HG03342 (cell line): ENCODE results near the gene ABLIM1.

Source experiments
- ATAC-seq: cut with Tn5 transposase; IDR thresholded peaks from one replicate; pipeline ENCODE4 v1.9.1; 2021; ENCODE audit warnings: mild to moderate bottlenecking, moderate library complexity; ENCODE audit not compliant: unreplicated experiment

Gene ABLIM1

DNA sequence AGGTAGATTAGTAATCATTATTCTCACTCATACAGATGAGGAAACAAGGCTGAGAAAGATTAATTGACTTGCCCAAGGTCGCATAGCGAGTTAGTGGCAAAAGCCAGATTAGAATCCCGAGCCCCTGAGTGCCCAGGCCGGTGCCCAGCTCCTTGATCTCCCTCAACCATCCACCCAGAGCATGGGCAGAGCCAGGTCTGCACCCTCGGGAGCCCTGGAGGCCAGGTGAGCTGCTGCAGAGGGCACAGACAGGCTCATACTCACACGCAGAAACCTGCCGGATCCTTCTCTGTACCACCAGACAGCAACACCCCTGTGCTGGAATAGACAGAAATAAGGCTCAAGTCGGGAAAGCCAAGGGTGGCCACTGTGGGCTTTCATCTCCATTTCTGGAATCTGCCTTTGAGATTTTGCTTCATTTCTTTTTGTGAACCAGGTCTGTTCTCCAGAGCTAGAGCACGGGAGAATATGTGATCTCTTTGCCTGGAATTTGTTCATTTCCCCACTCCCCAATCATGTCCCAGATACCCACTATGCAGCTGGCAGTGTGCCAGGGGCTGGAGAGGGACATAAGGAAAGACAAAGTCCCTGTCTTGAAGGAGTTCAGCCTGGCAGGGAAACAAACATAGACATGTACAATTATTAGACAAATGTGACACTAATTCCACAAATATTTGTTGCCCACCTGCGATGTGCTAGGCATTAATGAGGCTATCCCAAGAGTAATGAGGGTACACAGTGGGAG lies 259.3 kb downstream of the ABLIM1 start:
- no peak for ATAC-seq

DNA sequence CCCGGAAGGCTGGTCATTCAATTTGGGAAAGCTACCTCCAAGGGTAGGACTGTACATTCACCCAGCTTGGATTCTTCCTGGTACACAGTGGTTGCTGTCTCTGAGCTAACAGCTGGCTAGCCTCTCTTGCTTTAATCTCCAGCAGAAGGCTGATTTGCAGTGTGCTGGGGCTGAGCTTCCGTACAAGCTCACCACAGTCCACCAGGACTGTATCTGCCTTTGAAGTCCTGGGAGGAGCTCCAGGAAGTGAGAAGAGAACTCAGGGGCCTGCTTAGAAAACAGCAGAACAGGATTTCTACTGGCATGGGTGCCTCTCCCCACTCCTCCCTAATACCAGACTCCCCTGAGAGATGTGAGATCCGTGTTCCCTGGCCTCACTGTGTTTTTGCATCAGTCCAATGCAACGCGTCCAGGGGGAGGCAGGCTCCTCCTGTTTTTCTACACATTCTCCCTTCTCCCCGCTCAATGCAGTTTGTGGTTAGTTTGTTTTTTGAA lies 260.4 kb downstream of the ABLIM1 start:
- peak; percentile 49 for ATAC-seq

DNA sequence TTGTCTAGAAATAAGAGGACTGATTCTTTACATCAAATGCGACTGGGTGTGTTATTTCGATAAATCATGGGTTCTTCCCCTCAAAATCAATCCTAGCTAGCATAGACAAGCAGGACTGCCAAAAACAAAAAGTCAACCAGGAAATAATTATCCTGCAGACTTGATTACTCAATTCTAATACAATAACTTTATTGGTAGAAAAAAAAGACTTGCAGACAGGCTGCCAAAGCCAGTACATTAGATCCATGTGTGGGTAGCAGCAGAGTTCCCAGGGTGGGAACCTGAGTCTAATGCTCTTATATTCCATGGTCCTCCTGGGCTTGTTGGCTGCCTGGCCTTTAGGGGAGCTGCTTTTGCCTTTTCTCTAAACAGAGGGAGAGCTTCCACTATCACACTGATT lies 261.6 kb downstream of the ABLIM1 start:
- no peak for ATAC-seq

DNA sequence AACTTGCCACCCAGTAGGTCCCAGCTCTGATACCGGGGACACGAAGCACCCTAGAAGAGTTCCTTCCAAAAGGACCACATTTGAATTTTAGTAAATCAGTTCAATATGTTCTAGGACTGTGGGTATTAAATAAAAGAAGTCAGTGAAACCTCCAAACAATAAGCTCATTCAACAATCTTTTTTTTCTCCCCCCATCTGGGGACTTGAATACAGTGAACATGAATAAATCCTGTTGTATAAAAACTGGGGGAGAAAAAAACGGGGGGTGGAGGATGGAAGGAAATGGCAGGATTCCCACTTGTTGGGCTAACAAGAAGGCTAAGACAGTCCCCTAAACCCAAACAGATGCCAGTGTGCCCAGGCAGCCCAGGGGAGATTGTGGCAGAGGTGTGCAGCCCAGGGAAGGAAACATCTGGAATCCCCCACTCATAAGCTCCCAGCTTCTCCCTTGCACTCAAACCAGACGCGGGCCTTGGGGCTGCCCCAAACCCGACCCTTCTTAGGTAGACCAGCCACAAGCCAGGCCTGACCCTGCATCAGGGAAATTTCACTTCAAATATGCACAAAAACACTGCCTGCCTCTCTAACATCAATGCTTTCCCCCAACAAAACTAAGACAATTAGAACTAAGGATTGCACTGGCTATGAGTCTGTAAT lies 262.6 kb downstream of the ABLIM1 start:
- no peak for ATAC-seq

DNA sequence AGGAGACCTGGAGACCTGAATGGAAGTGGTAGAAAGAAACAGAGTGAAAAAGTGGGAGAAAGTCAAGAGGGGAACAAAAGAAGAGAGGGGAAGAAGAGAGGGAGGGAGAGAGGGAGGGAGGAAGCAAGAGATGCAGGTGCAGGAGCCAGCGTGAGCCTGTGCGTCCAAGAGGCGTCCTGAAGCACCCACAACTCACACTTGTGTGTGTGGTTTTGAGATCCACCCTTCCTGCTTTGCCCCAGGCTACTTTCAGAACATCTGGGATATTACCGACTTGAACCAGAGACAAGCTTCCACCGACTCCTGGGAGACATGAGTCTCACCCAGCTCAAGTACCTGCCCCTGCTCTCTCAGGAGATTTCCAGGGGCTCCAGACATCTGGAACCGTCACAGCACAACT lies 263.5 kb downstream of the ABLIM1 start:
- no peak for ATAC-seq

DNA sequence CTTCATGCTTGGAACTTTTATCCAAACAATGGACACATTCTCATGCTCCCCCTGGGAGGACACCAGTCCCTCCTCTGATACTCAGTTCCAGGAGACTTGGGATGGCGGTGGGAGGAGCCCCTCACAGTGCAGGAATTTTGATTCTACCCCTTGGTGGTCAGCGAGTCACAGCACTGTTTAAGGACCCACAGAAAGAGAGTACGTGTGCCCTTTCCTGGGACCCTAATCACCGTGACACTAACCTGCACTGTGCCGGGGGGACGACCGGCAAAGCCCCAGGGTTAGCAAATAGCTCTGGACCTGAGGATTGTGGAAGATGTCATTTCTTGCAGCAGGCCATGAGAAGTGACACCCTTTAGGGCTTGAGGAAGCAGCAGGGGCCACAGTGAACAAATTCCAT lies 264.2 kb downstream of the ABLIM1 start:
- ATAC-seq: no peak

DNA sequence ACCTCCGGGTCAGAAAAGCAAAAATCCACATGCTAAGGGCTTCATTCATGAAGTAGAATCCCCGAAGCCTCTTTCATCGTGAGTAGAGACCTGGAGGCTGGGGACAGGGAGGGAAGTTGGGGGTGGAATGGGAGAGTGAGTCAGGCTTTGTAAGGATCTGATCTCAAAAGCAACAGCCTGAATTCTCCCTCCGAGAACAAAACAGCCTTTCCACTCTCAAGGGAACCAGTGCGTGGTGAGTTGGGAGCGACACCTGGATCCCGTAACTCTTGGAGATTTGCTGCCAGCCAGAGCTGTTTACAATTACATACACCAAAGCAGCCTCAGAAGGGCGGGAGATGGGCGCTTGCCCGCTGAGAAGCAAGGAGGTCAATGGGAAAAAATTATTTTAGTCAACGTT lies 264.6 kb downstream of the ABLIM1 start:
- ATAC-seq: no peak

DNA sequence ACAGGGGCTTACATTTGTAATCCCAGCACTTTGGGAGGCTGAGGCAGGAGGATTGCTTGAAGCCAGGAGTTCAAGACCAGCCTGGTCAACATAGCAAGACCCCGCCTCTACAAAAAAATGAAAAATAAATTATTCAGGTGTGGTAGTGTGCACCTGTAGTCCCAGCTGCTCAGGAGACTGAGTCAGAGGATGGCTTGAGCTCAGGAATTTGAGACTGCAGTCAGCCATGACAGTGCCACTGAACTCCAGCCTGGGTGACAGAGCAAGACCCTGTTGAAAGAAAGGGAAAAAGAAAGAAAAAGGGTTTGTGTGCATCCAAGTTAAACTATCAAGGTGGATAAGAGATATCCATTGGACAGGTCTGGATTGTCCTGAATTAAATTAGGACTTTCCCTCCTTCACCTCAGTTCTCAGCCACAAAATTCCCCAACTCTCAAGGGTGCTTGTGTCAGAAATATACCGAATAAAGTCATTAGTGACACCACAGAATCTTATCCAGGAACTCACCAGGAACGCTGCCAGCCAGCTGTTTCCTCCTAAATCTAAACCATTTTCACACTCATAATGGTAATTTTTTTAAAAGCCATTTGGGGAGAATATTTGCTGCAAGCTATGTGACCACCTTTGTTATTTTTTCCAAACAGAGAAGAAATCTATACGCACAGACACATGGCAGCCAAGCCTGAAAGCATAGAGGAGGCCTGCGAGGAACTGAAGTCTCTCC lies 265.8 kb downstream of the ABLIM1 start:
- no peak for ATAC-seq

DNA sequence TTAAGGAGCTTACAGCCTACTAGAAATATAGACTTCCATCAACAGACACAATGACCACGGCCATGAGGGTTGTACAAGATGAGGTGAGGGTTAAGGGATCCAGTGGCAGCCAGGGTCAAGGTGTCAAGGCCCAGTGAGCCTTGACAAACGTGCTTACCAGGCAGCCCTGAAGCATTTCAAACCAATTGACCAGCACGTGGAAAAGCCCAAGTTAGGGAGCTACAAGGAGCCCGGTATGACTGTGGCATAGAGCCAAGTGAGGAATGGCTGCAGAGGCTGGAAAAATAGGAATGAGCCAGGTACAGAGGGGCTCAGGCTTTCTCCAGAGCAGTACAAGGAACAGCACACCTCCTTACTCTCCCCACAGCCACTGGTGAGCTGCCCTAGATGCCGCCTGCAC lies 266.5 kb downstream of the ABLIM1 start:
- no peak for ATAC-seq

DNA sequence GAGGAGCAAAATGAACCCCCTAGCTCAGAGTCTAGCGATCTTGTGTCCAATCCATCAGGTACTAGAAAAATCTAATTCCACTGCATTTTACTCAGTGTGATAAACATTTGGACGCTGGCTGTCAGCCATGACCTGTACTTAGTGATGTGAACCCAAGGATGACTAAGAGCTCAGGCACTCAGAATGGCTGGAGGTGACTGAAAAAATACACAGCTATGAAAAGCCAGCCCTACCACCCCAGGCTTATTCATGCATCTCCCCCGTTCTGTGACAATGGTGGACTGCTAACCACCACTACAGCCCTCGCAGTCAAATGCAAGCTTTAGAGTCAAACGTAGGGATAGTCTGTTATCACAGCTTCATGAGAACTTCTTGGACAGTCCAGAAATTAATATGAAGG lies 268.6 kb downstream of the ABLIM1 start:
- no peak for ATAC-seq

DNA sequence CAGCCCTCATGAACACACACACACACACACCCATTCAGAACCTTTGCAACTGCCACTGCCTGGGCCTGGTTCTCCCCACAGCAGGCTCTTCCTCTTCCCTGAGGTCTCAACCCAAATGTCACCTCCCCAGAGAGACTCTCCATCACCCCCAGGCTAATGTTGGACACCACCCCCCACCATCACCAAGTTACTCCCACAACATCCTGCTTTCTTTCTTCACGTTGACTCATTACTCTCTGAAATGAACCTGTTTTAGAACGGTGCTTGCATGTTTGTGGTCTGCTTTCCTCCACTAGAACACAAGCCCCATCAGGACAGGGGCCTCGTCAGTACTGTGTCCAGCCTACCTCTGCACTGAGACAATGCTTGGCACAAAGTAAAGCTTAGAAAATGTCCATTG lies 269.8 kb downstream of the ABLIM1 start:
- peak; percentile 82 for ATAC-seq

DNA sequence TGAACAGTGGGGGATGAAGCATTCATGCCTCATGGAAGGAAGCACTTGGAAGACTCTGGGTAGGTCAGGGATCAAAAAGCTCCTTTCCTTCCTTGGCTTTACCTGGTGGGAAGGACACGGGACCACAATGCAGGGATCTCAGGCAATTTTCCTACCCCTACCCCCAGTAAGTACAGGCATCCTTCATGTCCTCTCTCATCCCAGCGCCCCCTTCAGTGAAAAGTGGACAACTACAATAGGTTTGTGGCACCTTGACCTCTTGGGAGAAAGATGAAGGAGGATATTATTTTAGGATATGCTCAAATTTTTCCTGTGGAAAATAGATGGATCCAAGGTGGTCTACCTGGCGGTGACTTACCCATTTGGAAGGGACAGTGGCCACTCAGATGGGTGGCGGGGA lies 270.3 kb downstream of the ABLIM1 start:
- no peak for ATAC-seq

DNA sequence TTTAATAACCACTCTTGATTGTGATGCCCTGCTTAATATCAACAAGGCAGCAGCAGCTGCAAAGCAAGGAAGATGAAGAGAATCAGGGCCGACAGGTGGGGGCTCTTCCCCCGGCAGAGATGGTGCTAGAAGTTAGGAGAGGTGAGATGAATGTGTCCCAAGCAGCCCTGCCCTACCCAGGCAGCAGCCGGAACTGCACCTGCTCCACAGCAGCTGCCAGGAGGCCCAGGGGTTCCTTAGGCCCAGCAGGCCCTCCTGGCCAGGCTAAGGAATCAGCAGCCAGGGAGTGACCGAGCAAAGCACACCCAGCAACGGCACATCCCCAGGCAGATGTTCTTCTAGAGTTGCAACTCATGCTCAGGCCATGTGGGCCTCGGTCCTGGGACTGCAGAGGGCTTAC lies 271.6 kb downstream of the ABLIM1 start:
- no peak for ATAC-seq

DNA sequence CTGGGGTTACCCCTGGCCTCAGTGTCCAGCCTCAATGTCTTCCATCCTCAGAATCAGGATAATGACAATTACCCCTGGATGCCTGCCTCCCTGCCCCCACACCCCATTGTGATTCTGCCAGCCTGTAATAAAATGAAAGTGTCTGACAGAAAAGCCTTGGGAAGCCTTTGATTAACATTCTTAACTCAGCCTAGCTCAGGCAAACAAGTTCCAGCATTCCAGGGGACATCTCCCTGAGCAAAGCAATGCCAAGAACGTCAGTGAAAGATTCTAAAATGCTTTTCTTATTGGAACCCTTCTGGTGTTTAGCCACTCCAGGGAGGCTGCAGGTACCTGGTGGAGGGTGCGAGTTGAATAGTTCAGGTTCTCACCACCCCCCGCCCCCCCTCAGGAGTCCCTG lies 272.5 kb downstream of the ABLIM1 start:
- ATAC-seq: no peak

DNA sequence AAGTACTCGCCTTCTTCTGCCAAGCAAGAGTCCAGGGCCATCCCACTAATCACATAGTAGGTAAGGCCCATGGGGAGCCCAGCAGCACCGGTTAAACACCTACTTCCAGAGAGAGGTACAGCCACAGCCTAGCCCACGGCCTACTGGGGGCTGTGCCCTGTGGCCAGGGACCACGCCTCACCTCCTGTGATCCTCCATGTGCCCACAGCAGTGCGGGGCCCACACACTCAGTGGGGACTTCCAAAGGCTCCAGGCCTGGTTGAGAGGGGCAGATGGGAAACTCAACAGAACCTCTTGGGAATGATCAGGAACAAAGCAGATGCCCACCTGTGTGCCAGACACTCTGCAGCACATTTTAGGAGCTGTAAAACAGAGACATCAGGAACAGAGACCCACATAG lies 273.5 kb downstream of the ABLIM1 start:
- no peak for ATAC-seq

DNA sequence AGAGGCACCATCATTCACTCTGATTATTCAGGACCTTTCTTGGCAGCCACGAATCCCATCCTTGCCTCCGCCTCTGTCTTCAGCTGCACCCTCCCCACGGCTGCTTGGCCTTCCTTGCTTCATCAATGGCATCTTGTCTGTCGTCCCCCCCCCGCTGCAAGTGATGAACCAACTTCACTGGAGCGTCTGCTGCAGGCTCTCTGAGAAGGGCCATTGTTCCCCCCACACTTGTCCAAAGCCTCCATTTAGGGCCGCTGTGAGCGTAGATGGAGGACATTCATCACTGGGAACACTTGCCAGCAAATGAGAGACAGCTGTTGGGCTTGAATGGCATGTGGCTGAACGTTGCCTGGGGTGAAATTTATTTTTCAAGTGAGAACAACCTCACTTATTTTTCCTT lies 273.9 kb downstream of the ABLIM1 start:
- ATAC-seq: no peak
